HG03558 (cell line): Measurements from ENCODE around the gene POLA1.
A peak's percentile ranks its signal among the peaks of the same experiment; 100 is the strongest.
"Not testable (repeated sequence)": the region's sequence is repeated elsewhere in the genome, so short reads cannot be mapped to it uniquely, and the experiment has no call there.

Experiments used
- ATAC-seq: cut with Tn5 transposase; IDR thresholded peaks from one replicate; pipeline ENCODE4 v1.9.1; 2021; ENCODE audit warnings: moderate number of reproducible peaks; ENCODE audit not compliant: unreplicated experiment; ENCODE audit errors: extremely low read depth

Gene POLA1

DNA sequence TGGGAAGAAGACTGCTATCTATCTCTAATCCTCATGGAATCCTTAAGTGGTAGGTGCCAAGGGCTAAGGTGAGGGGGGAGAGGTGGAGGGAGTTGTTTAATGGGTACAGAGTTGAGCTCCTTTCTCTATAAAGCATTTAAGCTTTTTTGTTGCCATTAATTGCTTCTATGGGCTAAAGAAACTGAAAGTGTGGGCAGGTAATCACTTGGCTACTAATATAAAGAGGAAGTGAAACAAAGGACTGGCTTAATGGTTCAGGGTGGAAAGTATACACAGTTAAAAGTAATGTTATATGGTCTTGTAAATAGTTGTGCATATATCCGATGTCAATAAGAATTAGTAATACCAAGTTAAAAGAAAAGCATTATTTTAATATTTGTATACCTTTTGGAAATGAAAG lies 83.9 kb downstream of the POLA1 start:
- peak; percentile 98 for ATAC-seq

DNA sequence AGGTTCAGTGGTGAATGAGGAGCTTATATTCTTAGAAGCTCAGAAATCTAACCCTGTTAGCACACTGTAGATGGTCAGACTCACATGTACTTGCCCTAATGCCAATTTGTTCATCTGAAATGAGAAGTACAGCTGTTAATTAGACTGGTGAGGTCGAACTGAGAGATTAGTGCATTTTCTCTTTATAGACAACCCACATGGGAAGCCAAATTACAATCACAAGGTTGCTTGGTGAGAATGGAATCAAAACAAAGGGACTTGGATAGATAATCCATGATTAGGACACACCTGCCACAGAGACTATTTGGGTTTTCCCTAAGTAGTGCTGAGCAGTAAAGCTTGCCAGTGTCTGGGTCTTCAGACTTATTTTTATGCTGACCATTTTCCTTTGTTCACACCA lies 88.3 kb downstream of the POLA1 start:
- ATAC-seq, result no peak

DNA sequence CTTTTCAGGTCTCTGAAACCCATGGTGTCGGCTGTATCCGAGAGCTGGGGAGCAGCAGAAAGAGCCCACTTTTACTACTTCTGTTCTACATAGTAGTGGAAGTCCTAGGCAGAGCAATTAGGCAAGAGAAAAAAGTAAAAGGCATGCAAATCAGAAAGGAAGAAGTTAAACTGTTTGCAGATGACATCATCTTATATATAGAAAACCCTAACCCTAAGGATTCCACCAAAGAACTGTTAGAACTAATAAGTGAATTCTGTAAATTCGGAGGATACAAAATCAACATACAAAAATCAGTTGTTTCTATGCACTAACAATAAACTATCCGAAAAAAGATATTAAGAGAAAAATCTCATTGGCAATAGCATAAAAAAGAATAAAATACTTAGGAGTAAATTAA lies 95.3 kb downstream of the POLA1 start:
- no peak for ATAC-seq

DNA sequence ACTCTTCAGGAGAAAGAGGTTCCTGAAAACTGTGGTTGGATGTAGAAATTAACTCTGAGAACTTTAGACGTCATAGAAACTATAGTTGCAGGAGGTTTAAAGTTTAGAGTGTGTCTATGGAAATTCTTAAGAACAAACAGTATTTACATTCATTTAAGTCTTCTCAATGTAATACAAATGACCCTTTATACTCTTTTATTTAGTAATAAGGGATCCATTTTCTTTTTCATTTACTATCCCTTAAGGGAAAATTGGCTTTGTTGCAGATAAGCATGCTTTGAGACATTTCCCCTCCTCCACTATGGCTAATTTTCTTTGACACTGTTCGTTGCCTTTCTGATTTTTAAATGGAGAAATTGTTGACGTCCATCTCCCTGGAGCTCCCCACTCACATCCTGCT lies 96.4 kb downstream of the POLA1 start:
- no peak for ATAC-seq

GRCh38 chrX:24796204-24796603 lies 102.5 kb downstream of the POLA1 start:
- no peak for ATAC-seq

DNA sequence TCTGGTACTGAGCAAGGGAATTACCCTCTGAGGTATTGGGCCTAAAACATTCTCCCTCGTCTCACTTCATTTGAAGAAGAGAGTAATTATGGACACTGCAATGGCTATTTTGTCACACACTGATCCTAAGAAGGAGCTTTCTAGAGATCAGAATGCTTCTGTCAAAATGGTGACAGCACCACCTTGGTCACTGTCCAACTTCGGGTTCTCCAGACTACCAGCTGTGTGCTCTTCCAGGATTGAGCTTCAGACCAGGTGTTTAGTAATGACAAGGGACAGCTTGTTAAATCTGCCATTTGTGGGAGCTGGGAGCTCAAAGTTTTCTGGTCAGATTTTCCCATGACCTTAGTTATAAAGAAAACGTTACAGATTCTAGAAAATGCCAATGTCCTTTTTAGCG lies 105.4 kb downstream of the POLA1 start:
- ATAC-seq, result no peak

DNA sequence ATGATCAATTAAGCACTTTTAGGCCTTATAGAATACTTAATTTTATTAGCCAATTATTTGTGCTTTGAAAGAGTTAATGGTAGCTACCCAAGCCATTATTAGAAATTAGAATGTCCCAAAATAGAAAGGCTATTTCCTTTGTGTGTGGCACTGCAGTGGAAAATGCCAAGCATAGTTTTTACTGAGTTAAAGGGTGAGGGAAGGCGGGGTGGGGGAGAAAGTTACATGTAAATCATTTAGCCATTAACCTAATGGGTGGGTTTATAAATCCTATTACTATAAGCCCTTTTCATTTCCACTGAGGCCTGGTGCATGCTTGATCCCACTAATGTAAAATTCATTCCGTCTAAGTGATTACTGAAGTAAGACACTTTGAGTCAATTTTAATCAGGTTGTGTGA lies 105.8 kb downstream of the POLA1 start:
- ATAC-seq, result no peak

DNA sequence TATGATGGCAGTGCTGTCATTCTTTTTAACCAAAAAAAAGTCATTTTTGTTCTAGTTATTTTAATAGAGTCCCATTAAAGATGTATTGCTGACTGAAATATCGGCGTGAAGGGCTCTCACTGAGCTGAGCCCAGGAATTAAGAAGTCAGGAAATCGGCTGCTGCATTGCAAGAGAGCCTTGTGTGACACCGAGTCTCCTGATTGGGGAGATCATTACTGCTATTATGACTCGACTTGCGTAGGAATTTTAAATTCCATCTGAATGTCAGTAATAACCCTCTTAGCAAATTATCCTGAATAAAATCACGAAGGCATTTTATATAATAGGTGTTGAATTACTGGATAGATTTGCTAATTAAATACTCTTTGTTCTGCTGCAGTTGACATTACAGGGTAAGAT lies 111.5 kb downstream of the POLA1 start:
- no peak for ATAC-seq

DNA sequence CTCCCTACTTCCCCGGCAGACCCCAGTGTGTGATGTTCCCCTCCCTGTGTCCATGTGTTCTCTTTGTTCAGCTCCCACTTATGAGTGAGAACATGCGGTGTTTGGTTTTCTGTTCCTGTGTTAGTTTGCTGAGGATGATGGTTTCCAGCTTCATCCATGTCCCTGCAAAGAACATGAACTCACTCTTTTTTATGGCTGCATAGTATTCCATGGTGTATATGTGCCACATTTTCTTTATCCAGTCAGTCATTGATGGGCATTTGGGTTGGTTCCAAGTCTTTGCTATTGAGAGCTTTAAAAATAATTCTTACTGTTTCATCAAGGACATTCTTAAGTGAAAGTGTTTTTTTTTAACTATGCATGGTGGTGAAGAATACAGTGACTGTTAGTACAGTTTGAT lies 126.1 kb downstream of the POLA1 start:
- not testable (repeated sequence) for ATAC-seq

DNA sequence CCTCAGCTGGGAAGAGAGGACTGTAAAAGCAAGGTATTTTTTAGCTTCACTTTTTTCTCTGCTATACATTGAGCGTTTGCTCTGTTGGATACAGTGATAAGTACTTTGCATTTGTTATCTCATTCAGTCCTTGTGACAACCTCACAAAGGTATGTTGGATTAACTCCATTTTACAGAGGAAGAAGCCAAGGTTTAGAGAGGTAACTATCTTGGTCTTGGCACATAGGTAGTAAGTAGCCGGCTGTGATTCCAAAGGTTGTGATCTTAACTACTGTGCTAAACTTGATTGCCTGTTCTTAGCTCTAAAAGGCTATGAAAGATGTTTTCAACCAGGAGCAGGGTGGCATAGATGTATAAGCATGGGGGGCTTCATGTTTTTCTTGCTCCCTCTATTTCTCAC lies 134.4 kb downstream of the POLA1 start:
- no peak for ATAC-seq

DNA sequence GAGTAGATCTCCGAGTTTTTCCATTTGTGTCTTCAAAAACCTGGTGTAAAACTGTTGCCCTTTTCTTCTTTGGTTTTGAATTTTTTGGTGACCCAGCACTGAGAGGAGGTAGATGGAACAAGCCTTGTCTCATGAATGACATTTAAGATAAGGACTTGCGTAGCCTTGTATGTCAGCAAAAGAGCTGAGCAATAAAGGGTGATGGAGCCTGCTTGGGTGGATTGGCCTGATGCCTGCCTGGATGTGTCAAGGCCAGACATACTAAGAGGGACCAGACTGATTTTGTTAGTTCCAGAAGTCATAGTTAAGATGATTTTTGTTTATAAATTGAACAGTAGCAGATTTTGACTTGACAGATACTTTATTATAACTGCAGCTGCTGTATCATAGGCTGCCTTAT lies 134.9 kb downstream of the POLA1 start:
- no peak for ATAC-seq

DNA sequence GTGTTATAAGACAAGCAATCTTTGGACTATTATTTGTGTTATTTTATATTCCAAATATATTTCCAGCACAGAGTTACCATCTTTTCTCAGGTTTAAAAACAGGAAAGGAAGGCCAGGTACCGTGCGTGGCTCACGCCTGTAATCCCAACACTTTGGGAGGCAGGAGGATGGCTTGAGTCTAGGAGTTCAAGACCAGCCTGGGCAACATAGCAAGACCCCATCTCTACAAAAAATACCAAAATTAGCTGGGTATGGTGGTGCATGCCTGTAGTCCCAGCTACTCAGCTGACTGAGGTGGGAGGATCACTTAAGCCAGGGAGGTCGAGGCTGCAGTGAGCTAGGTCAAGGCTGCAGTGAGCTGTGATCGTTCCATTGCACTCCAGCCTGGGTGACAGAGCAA lies 140.0 kb downstream of the POLA1 start:
- ATAC-seq, result no peak

DNA sequence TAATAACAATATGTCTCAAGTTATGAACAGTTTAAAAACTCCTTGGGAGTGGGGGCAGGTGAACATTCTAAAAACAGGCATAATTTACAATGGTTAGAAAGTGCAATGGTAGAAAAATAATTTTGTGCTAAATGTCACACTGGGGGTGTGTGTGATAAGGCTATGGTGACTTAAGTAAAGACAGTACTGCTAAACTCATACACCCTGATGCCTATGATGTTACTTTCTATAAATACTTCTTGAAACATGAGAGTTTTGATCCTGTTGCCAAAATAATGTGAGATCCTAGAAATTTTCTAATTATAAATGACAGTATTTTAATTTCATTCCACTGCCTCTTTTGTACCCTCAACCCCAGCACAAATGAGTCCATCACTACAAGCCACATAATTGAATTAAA lies 144.2 kb downstream of the POLA1 start:
- ATAC-seq, result no peak

DNA sequence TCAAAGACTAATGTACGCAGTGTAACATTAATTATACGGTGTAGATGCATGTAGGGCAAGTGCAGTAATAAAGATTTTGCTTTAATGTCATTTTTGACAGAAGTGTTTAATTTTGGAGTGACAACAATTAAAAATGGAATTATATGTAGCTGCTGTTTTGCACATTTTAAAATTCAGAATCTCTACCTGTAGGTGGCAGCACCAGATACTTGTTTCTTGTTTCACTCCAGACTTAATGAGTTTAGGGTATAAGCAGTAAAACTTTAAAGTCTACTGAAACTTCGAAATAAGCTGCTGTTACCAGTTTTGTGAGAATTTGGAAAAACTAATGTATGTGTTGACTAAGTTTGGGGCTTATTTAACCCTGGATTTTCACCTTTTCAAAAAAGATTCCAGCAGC lies 144.9 kb downstream of the POLA1 start:
- ATAC-seq, result no peak

GRCh38 chrX:24839331-24839730 lies 145.6 kb downstream of the POLA1 start:
- no peak for ATAC-seq

GRCh38 chrX:24842486-24842885 lies 148.8 kb downstream of the POLA1 start:
- no peak for ATAC-seq

DNA sequence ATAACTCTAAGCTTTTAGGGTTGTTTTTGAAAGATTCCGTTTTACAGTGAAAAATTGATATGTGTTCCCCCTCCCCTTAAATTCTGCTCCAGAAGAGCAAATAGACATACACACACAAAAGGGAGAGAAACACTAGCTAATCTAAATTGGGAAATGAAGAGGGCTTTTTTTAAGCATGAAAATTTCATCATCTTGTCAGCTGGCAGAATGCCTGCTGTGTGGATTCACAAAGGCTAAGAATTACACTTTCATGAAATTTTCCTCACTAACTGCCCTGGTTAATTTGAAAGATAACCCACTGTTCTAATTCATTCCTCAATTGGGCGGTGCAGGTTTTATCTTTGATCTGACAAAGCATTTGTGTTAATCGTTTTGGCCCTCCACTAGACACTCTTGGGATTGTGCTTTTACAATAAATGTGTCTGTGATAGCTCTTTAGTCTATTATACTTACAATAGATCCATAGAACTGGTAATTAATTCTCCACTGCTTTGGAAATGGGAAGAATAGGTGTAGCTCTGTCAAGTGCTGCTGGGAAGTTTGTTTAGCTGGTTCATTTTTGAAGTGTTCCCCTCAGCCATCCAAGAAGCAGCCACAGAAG lies 152.9 kb downstream of the POLA1 start:
- ATAC-seq, result no peak

GRCh38 chrX:24851289-24851688 lies 157.6 kb downstream of the POLA1 start:
- ATAC-seq, result no peak

- no peak for ATAC-seq
Measured at GRCh38 chrX:24851780-24852179, 158.1 kb downstream of the POLA1 start.

GRCh38 chrX:24858004-24858746 lies 164.5 kb downstream of the POLA1 start:
- ATAC-seq, result no peak

GRCh38 chrX:24859211-24859841 lies 165.6 kb downstream of the POLA1 start:
- ATAC-seq, result no peak

DNA sequence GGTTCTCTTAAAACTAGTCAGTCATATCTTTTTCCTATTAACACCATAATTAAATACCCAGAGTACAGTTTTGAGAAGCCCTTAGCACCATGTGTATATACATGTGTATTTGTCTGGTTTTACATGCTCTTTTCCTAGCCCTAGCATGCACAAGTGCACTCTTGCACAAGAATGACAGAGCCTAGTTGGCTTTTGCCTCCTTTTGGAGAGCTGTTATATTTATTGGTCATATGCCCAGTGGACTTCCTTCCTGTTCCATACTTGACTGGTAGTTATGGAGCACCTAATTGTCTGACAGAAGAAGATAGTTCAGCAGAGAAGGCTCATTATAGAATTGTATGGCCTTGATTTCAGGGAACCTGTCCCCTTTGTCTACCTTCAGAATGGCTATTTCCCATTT lies 166.4 kb downstream of the POLA1 start:
- ATAC-seq, result no peak
